T-helper 1 cell treated with Interleukin-12 subunit alpha and Interleukin-12 subunit beta and Interleukin-4 antibody, amounts not matched to agents 30 ng/mL and 1 ng/mL, for 36 hours (primary cell): ENCODE results near the gene CACNA2D1. TPM values are rescaled to one million over a fixed set of nuclear protein-coding genes. Genes with fewer than 3 reads are reported as not detected.

Experiments
- intact Hi-C: fragments of 100-400 bp; cut with micrococcal nuclease; formaldehyde crosslinking; loops from one replicate; pipeline ENCODE4 v1.15.1; 2024
- total RNA-seq: library from RNA; stranded (reverse); gene quantifications from 2 replicates; pipeline ENCODE4 v1.2.3, GENCODE V29; 2022

The CACNA2D1 gene
- total RNA-seq = not detected in 2 replicates

DNA sequence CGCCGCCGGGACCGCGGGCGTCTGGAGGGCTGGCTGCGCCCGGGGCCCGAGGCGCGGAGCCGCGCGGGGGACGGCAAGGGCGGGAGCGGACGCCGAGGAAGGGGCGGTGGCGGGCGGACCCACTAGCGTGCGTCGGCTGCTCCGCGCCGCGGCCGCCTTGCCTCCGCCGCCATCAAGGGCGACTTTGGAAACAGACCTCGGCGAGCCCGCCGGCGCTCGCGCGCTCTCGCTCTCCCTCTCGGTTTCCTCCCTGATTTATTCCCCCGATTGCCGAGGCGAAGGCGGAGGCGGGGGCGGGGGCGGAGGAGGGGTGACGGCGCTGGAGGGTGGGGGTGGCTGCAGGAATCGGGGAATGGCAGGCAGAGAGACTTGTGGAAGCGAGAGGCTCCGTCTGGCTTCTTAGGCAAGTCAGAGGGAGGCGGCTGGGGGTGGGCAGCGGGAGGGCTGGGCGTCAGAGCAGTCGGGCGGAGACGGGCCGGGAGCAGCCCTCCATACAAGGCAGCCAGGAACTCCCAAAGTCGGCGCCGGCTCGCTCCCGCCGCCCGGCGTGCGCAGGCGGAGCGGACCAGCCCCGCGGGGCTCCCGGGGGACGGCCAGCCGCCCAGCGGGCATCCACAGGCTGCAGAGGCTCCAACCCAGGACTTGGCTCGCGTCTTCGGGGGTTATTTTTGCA, at the start of gene CACNA2D1:
TSS of gene CACNA2D1 (minus strand) at position 231 of the 673 bp plus-strand sequence.
- intact Hi-C loops = no loop called here

DNA sequence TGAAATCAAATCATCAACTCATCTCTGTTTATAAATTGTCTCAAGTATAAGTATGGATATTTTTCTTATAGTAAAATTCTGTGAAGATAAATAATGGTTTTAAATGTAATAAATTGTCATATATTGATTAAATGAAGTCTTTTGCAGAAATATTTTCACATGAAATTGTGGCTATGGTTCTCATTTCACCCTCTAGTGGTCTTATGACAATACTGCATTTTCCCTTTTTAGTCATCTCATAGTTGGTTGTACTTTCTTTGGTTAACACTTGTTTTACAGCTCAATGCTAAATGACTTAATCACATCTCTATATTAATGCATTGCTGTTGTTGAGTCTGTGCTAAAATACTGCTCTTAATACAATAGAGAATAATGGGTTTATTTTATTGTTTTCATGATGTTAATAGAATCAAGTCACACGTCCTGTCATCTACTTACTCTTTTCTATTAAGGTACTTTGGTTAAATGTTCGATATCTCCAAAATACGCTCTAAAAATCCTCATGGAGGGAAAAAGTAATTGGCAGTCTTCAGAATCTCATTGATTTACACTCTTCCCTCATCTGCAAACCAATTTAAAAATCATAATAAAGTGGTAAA, 38.0 kb upstream of the CACNA2D1 start:
- intact Hi-C loops = loop anchor here (1.0 to 10.0 kb wide), 3 partner anchors 248 to 997 kb away; no protein-coding TSS in a partner anchor

DNA sequence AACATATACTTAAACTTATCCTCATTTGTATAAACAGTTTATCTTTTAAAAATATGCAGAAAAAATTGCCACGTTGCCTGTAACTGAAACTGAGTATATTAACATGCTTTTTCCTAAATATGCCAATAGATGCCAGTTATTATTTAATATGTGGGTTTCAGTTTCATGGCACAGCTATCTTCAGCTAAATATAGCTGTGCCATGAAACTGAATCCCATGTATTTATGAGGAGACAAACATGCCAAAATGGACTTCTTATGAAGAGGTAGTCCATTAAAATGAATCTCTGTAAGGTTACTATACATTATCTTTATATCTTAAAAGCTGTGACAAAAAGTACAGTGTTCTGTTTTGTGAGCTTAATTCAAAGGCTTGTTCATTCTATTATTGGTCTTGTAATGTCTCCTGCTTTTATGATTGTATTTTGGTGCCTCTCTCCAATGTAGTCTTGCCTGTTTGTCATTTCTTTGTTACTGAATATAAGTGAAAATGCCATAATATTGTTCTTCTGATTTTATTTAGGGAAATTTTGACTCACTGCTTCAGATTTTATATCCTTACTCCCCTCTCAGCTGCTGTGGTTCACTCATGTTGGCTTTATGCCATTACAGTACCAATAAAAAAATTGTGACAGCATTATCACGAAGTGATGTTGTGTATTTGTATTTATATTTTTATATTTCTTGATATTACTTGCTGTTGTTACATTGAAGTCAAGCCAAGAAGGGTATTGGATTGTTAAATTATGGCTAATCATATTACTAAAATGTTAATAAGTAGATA, 34.3 kb upstream of the CACNA2D1 start:
- intact Hi-C loops = no loop called here

DNA sequence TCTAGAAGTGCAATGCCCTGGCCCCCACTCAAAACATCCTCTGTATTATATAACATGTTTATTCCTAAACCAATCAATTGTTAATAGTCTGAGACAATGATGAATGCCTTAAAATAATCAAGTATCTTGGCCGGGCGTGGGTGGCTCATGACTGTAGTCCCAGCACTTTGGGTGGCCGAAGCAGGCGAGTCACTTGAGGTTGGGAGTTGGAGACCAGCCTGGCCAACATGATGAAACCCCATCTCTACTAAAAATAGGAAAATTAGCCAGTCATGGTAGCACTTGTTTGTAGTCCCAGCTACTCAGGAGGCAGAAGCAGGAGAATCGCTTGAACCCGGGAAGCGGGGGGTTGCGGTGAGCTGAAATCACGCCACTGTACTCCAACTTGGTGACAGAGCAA, 29.4 kb upstream of the CACNA2D1 start:
- intact Hi-C loops = no loop called here

DNA sequence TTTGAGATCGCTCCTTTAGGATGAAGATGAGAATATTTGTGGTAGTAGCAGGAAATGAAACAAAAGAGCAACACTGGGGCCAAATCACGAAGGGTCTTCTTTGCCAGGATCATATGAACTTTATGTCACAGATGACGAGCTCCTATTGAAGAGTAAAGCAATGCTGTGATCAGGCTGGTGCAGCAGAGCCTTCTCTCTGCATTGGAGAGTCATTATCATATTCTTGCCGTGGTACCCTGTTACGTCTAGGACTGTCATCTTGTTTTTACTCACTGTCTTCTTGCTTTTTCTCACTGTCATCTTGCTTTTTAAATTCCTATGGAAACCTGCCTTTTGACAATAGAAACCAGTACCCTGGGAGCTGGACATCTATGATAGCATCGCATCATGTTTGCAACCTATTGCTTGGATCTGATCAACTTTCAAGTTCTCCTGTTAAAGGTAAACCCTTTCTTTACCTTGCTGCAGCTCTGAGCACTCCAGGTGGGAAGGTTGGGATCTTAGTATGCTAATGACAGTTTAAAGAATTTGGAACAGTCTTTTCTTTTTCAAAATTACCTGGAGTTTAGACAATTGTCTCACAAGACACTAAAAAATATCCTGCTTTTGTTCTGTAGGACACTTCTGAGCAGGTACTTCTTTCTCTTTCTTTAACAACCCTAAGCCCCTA, 27.9 kb upstream of the CACNA2D1 start:
- intact Hi-C loops = no loop called here

DNA sequence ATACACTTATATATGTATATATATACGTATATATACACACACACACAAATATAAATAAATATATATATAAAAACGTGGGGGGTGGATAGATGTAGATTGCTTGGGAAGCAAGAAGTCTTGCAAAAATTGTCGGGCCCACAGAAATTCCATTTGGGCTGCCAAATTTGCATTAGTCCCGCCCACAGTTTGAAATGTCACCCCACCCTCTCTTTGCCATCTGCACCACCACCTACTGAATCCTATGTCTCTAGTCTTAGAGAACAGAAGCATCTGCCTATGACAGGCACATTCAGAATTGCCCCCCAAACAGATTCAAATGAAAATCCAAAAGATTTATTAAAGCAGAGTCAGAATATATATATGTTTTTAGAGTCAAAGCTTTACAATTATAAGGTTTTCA, 25.6 kb upstream of the CACNA2D1 start:
- intact Hi-C loops = no loop called here

DNA sequence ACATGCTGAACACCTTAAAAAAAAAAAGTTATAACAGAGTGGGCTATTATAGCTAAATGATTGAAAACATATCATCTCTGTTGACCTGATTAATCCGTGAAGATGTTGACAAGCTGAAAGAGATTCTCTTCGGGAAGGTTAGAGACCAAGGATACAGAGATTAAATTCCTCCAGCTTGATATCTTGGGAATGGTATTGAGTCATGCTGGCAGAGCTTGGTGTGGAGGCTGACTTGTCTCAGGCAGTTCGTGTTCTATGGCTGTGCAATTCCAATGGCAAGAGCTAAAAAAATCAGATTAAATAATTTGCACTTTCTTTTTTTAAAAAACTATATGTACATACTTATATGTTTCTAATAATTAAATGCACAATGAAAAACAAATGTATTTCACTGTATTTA, 24.9 kb upstream of the CACNA2D1 start:
- intact Hi-C loops = no loop called here

DNA sequence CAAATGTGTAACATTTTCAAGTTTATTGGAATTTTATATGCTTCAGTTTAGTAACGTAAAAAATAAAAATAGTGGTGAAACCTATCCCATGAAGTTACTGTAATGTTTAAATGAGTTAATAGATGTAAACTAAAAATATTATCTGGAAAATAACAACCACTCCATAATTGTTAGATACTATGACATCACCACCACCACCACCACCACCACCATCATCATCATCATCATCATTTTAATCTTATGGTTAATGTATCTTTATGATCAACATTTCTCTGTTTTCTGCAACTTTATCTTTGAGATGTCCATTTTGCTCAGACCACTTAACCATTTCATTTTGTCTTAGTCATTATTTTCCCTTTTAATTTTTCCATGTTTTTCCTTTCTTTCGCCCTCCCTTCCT, 23.4 kb upstream of the CACNA2D1 start:
- intact Hi-C loops = no loop called here

DNA sequence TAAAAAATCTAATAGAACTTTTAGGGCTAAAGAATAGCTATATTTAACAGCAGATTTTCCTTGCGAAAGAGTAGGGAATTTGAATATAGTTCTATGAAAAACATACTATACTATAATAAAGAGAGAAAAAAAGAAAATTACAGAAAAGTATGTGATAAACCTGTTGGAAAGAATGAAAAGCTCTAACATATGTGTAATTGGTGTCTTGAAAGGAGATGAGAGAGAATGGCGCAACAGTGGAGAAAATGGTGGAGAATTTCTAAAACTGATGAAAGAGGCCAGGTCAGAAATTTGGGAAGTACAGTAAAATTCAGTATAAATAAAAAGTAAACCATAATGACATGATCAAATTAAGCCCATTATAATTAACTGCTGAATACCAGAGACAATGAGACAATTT, 20.8 kb upstream of the CACNA2D1 start:
- intact Hi-C loops = no loop called here

DNA sequence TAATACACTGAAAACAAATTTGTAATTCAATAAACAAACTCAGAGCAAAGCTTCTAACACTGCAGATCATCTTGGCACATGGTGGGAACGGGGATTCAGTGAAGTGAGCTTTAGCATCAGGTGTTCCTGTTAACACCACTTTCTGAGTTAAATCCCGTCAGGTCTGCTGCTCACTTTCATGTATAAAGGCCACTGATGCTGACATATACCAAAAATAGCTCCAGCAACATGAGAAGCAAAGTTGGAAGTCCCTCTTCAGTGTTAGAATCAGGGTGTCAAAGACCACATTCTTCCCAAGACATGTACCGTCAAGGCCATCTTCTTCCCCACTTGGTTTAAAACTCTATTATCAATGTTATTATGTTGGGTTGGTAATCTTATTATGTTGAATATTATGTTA, 11.7 kb upstream of the CACNA2D1 start:
- intact Hi-C loops = no loop called here

DNA sequence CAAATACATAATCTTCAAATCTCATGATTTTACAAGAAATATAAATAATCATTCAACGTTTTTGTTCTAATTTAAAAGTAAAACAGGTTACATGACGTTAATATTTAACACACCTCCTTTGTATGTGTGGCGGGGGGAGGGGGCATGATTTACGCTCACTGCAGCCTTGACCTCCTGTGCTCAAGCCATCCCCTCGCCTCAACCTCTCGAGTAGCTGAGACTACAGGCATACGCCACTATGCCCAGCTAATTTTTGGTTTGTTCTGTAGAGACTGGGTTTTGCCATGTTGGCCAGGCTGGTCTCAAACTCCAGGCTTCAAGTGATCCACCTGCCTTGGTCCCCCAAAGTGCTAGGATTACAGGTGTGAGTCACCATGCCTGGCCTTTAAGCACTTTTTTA, 7.2 kb upstream of the CACNA2D1 start:
- intact Hi-C loops = no loop called here

DNA sequence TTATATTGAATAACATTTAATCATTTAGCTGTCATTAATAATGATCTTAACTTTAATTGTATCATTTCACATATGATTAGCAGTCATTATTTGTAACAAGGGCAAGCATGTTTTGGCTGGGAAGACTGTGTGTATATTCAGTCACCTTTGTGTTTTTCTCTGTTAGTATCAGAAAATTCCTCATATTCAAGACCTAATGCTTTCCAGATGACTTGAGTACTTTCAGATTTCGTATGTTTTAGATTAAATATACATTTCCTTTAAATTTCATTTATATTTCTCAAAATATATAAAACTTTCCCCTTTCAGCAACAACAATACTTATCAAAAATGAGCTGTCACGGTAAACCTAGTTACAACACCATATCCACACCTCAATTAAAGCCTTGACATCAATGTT, 6.3 kb upstream of the CACNA2D1 start:
- intact Hi-C loops = no loop called here

DNA sequence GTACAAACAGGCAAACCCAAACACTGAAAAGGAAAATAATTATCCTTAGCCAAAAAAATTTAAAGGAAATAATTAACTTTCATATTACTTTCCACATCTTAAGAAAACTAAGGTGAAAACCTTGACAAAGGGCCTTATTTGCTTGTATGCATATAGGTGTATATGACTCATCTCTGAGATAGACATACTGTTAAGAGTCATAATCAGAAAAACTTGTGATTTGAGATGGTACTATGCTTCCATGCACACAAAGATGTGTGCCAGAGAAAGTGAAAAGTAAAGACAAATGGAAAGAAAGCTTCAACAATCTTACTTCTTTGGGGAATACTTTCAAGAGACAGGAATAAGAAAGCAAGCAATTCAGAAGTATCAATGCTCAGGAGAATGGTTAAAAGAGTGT, 3.3 kb upstream of the CACNA2D1 start:
- intact Hi-C loops = no loop called here

DNA sequence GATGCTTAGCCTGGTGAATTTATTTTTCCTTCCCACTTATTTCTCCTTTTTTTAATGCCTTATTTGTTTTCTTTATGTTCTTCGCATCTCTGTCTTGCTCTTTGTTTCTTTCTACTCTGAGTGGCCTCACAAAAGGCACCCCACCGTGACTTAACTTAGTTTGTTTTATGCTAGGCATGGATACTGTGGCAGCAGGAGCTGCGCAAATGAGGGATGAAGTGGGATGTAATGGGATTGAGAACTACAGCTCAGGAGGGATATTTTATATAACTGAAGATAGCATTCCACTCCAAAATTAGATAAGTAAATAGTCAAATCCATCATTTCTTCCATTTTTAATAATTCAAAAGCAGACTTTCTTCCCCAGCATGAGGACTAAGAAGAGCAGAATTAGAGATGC, 1.7 kb upstream of the CACNA2D1 start:
- intact Hi-C loops = no loop called here

DNA sequence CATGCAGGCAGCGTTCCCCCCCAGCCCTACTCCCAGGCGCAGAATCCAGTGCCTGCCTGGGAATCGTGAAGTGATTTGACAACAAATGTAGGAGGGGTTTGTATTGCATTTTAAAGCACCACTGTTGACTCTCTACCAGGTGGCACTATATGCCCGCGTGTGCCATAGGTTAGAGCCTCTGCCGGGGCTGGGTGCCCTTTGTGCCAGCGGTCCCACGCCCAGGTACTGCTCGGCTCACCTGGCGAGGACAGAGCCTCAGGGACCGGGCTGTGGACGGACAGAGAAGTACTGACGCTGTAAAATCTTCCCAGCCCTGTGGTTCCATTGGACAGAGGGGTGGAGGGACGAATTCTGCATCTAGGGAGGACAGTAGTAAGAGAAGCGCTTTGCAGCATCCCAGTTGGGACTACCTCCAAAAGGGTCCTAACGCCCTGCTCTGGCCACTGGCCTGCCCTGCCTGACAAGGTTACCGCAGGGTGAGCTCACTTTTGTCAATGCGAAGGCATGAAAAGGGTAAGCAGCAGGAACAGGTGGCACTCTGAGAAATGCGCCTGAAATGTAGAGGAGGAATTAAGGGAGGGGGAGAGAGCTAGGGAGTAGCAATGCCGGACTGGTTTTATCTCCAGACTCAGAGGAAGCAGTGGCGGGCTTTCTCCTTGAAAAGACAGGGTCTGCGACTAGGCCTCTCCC, 788 bp upstream of the CACNA2D1 start:
- intact Hi-C loops = no loop called here

DNA sequence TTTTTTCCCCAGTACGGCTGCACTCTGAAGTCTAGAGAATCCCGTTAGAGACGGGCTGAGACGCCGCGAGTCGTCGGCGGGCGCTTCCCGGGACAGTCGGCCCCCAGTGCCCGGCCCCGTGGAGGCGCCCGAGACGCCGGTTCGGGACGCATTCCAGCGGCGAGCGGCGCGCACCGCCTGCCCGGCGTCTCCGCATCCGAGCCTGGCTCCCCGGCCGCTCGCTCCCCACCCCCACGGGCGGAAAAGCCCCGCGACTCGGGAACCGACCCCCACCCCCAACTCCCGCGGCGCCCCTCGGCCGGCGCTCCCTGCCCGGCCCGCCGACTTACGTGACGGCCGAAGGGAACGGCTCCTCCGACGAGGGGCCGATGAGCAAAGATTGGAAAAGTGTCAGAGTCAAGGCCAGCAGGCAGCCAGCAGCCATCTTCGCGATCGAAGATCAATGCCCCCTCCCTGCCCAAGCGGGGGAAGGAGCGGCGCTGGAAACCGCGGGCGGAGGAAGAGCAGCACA, 486 bp downstream of the CACNA2D1 start:
- intact Hi-C loops = no loop called here

DNA sequence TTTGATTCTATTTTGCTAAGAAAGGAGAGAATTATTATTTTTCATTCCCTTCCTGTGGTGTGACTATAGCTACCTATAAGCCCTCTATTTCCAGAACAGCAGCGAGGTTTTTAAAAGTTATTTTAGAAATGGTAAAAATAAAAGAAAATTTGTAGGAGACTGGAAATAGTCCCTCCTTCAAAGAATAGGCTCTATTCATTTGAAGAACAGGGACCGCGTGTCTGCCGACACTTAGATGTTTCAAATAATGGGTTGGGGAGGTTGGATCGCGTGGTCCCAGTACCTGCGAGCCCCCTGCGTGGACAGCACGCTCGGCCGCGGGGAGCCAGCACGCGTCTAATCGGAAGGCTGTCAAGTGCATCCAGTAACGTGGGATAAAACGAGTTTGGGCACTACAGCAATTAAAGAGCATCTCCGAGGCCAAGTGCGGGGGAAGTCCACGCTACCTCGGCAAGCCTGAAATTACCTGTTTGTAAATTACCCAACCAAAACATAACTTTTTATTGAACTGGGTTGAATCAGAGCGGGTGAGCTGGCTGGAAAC, 1.0 kb downstream of the CACNA2D1 start:
- intact Hi-C loops = no loop called here

DNA sequence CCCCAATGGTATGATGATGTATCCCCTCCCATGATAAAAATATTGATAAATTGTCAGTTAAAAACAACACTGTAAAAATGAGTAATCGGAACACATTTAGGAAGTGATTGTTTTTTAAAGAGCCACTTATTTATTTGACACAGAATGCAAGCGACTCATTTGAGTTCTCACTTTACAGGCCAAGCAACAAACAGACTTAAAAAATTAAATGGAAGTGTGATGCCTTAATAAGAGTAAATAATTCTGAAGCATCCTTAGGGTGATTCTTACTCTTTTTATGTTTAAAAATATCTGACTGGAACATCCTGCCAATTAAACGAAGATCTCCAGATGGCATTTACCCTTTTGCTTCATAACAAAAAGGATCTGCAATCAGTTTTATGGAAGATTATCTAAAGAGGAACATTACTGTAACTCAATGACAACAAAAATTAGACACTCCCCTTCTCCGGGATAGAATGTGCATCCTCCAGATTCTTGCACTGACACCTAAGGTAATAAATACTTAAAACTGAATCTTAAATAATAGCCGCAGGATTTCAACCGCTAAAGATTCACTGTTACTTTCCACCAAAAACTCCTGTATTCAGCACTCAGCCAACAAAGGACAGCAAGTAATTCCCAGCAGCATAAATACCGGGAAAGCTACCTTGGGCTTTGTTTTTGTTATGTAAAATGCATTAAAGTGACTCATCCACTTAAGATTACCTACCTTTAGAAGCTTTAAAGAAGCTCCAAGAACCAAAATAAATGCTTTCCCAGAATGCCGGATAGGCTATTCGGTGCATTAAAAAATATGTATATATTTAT, 1.7 kb downstream of the CACNA2D1 start:
- intact Hi-C loops = no loop called here

DNA sequence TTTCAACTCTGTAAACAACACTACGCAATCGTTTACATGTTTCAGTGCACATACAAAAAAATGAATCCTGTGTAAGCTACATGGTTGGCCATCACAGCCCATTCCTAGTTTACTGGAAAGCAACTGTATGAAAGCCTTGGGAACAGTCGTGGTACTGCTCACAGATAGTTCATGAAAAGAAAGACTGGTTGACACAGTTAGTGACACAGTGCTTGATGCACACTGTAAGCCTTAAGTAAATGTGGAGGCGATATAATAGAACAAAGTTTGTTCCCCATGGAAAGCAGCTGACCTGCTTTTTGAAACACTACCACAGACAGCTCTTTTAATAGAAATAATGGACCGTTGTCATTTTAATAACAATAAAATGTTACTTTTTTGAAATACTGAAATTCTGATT, 5.1 kb downstream of the CACNA2D1 start:
- intact Hi-C loops = no loop called here

DNA sequence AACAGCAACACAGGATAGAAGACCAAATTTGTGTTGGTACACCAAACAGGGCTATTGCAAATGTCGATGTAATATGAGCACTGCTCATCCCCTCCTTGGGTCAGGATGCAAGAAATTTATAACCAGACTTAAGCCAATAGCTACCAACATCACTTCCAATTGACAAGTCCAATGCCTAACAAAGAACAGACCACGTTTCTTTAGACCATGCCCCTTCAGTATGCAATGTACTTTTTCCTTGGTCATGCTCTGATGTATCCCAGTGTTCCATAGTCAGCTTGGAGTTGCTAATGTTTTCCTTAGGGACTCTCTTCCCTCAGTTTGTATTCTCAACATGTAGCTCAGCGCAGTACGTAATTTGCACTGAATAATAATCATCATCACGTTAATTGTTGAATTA, 7.8 kb downstream of the CACNA2D1 start:
- intact Hi-C loops = no loop called here
